HepG2 (cell line): ENCODE data around the gene TMEM97. TPM values are rescaled to one million over a fixed set of nuclear protein-coding genes. Genes with fewer than 3 reads are reported as not detected.
A peak's percentile ranks its signal among the peaks of the same experiment; 100 is the strongest.

Source experiments
- microRNA-seq: library from miRNA; unstranded; fragments of <30 nt; microRNA quantifications from one replicate; pipeline ENCODE4, GENCODE V29; 2020
- polyA plus RNA-seq, 8 experiments: library from polyadenylated mRNA; depleted of rRNA in 3 of 8; stranded (reverse) in 7 of 8; unstranded in 1 of 8; fragments of >200 nt; fragmentation: Illumina TruSeq in 4 of 8; extraction: Trizol in 4 of 8; gene quantifications; 2 replicates each; pipeline versions ENCODE4 v1.2.1 to v1.2.3, GENCODE V29; 2011 to 2016; ENCODE audit warnings: low read depth in 4 of 8, missing spikeins in 1 of 8, mixed read lengths in 1 of 8; ENCODE audit not compliant: insufficient read depth in 1 of 8
- total RNA-seq, 5 experiments: library from RNA; depleted of rRNA; stranded (reverse); fragments of >200 nt; fragmentation: Illumina TruSeq; extraction: Trizol; gene quantifications; 2 replicates each; pipeline ENCODE4 v1.2.3, GENCODE V29; 2016; ENCODE audit warnings: low read depth in 1 of 5

The TMEM97 gene
- total and polyA plus RNA-seq, 2 of the 13 experiments (the other 11 are each of a cell fraction or from before 2014, with no cell fraction given): 69.6 to 137 TPM

Small RNA genes lying within 50 kb of the gene (microRNA-seq; reads per million reads assigned to microRNA genes)
- gene MIR4723: 2.6 reads per million, percentile 16 among the genes with 10 or more reads in this experiment

Other genes with a start within 250 kb of the TMEM97 start
- gene IFT20, start 16.3 kb downstream of the TMEM97 start, total RNA-seq (2016; rRNA removed; fragmentation: Illumina TruSeq; extraction: Trizol): 23.4 and 28.0 TPM in 2 replicates
- gene IFT20, start 16.3 kb downstream of the TMEM97 start, polyA plus RNA-seq (2011; rRNA removed): 33.9 and 37.8 TPM in 2 replicates
- gene TNFAIP1, start 16.6 kb downstream of the TMEM97 start, total RNA-seq (2016; rRNA removed; fragmentation: Illumina TruSeq; extraction: Trizol): 17.5 and 18.7 TPM in 2 replicates
- gene TNFAIP1, start 16.6 kb downstream of the TMEM97 start, polyA plus RNA-seq (2011; rRNA removed): 40.6 and 42.8 TPM in 2 replicates
- 114 and 127 TPM in 2 replicates for gene POLDIP2, start 38.3 kb downstream of the TMEM97 start, total RNA-seq (2016; rRNA removed; fragmentation: Illumina TruSeq; extraction: Trizol)
- gene POLDIP2, start 38.3 kb downstream of the TMEM97 start, polyA plus RNA-seq (2011; rRNA removed): 85.9 and 86.0 TPM in 2 replicates
- gene SEBOX, start 46.0 kb downstream of the TMEM97 start, total RNA-seq (2016; rRNA removed; fragmentation: Illumina TruSeq; extraction: Trizol): not detected in 2 replicates
- gene SEBOX, start 46.0 kb downstream of the TMEM97 start, polyA plus RNA-seq (2011; rRNA removed): not detected in 2 replicates
- gene VTN, start 51.1 kb downstream of the TMEM97 start, total RNA-seq (2016; rRNA removed; fragmentation: Illumina TruSeq; extraction: Trizol): 43.9 and 108 TPM in 2 replicates
- gene VTN, start 51.1 kb downstream of the TMEM97 start, polyA plus RNA-seq (2011; rRNA removed): 131 and 230 TPM in 2 replicates
- 0.25 and 0.73 TPM in 2 replicates for gene SARM1, start 52.5 kb downstream of the TMEM97 start, total RNA-seq (2016; rRNA removed; fragmentation: Illumina TruSeq; extraction: Trizol)
- 0.86 and 1.1 TPM in 2 replicates for gene SARM1, start 52.5 kb downstream of the TMEM97 start, polyA plus RNA-seq (2011; rRNA removed)
- 9.4 and 22.6 TPM in 2 replicates for gene SLC46A1, start 87.0 kb downstream of the TMEM97 start, total RNA-seq (2016; rRNA removed; fragmentation: Illumina TruSeq; extraction: Trizol)
- 19.6 and 25.8 TPM in 2 replicates for gene SLC46A1, start 87.0 kb downstream of the TMEM97 start, polyA plus RNA-seq (2011; rRNA removed)
- not detected in 2 replicates for gene SLC13A2, start 154.4 kb downstream of the TMEM97 start, total RNA-seq (2016; rRNA removed; fragmentation: Illumina TruSeq; extraction: Trizol)
- gene SLC13A2, start 154.4 kb downstream of the TMEM97 start, polyA plus RNA-seq (2011; rRNA removed): 0.07 TPM in 1 of 2 replicates, not detected in the other
- gene FOXN1, start 187.1 kb downstream of the TMEM97 start, total RNA-seq (2016; rRNA removed; fragmentation: Illumina TruSeq; extraction: Trizol): not detected in 2 replicates
- 0.01 TPM in 1 of 2 replicates, not detected in the other for gene FOXN1, start 187.1 kb downstream of the TMEM97 start, polyA plus RNA-seq (2011; rRNA removed)
- gene UNC119, start 233.4 kb downstream of the TMEM97 start, total RNA-seq (2016; rRNA removed; fragmentation: Illumina TruSeq; extraction: Trizol): 7.8 and 10.4 TPM in 2 replicates
- 57.6 and 63.1 TPM in 2 replicates for gene UNC119, start 233.4 kb downstream of the TMEM97 start, polyA plus RNA-seq (2011; rRNA removed)